ENCODE measurements around the gene ZIC4.

The ZIC4 gene

GRCh38 chr3:147417551-147418295, 11.4 kb upstream of the ZIC4 start:
- DNase-seq (ENCODE audit: low read depth): no peak

- DNase-seq (ENCODE audit: low read depth): no peak
Observed at GRCh38 chr3:147416931-147417330, 10.6 kb upstream of the ZIC4 start.

GRCh38 chr3:147415874-147416273, 9.5 kb upstream of the ZIC4 start:
- DNase-seq (ENCODE audit: low read depth): no peak

GRCh38 chr3:147415286-147415685, 8.9 kb upstream of the ZIC4 start:
- no peak for DNase-seq (ENCODE audit: low read depth)

GRCh38 chr3:147414390-147415138, 8.2 kb upstream of the ZIC4 start:
- no peak for DNase-seq (ENCODE audit: low read depth)

GRCh38 chr3:147413686-147414389, 7.5 kb upstream of the ZIC4 start:
- DNase-seq (ENCODE audit: low read depth): no peak

GRCh38 chr3:147412917-147413685, 6.8 kb upstream of the ZIC4 start:
- no peak for DNase-seq (ENCODE audit: low read depth)

GRCh38 chr3:147412261-147412916, 6.0 kb upstream of the ZIC4 start:
- DNase-seq (ENCODE audit: low read depth): no peak

GRCh38 chr3:147411815-147412241, 5.5 kb upstream of the ZIC4 start:
- no peak for DNase-seq (ENCODE audit: low read depth)

- DNase-seq (ENCODE audit: low read depth): no peak
Observed at GRCh38 chr3:147411238-147411814, 5.0 kb upstream of the ZIC4 start.

GRCh38 chr3:147410526-147411237, 4.3 kb upstream of the ZIC4 start:
- no peak for DNase-seq (ENCODE audit: low read depth)

GRCh38 chr3:147410116-147410525, 3.8 kb upstream of the ZIC4 start:
- no peak for DNase-seq (ENCODE audit: low read depth)

- peak; percentile 52 for DNase-seq (ENCODE audit: low read depth)
Observed at GRCh38 chr3:147409143-147410115, 3.1 kb upstream of the ZIC4 start, which contains the start of gene ZIC1. Gene ZIC1, plus strand, starts transcription at chr3:147409365. Its CDS starts 748 bp downstream, at chr3:147410113.

- DNase-seq (ENCODE audit: low read depth): no peak
Observed at GRCh38 chr3:147408188-147409100, 2.1 kb upstream of the ZIC4 start.

- no peak for DNase-seq (ENCODE audit: low read depth)
Observed at GRCh38 chr3:147407498-147408187, 1.3 kb upstream of the ZIC4 start.

GRCh38 chr3:147407114-147407497, 763 bp upstream of the ZIC4 start:
- DNase-seq (ENCODE audit: low read depth): no peak

- no peak for DNase-seq (ENCODE audit: low read depth)
Observed at GRCh38 chr3:147405231-147406027, 914 bp downstream of the ZIC4 start.
